Neural progenitor cell (in vitro differentiated cells): ENCODE results near the gene SCNN1B.
"Not testable (repeated sequence)": the region's sequence is repeated elsewhere in the genome, so short reads cannot be mapped to it uniquely, and the experiment has no call there.

Source experiments
- CTCF ChIP-seq: fragments of 200-600 bp; sonication (generic); IDR thresholded peaks from 2 replicates; pipeline ENCODE4 v1.5.1; 2017; ENCODE audit warnings: antibody characterized with exemption, mild to moderate bottlenecking
- EZH2 ChIP-seq: fragments of 200-600 bp; sonication (generic); IDR thresholded peaks from 2 replicates; pipeline ENCODE4 v1.6.1; 2017; ENCODE audit warnings: antibody characterized with exemption, mild to moderate bottlenecking, moderate library complexity

GRCh38 chr16:23366341-23366740 is 64.2 kb downstream of the SCNN1B start:
- TF ChIP-seq EZH2, CTCF: not testable (repeated sequence)
